H1 (cell line): ENCODE results near the gene RAB44. TPM values are rescaled to one million over a fixed set of nuclear protein-coding genes. Genes with fewer than 3 reads are reported as not detected.

Experiments used
- CTCF ChIA-PET: fragments of 300-600 bp; sonication (Branson Sonifier 250); formaldehyde crosslinking; loops from one replicate; lab custom pipeline; 2021; ENCODE audit not compliant: partially characterized antibody; lab: Charles Lee
- POLR2A ChIA-PET: fragments of 300-600 bp; sonication (Branson Sonifier 250); formaldehyde crosslinking; loops from one replicate; lab custom pipeline; 2021; ENCODE audit warnings: inconsistent platforms; ENCODE audit not compliant: partially characterized antibody; lab: Charles Lee
- DNase-seq, 2 experiments: peaks; one replicate each; pipeline versions ENCODE4 v3.0.0 to v3.0.0-alpha.2; 2010 to 2022; ENCODE audit warnings: low spot score in 2 of 2, low read depth in 1 of 2, mixed read lengths in 1 of 2
- FAIRE-seq: peaks from 2 replicates; lab custom pipeline; 2011; peaks lifted over from hg19 to GRCh38; lab: Jason Lieb, UNC
- H2AFZ ChIP-seq: 2 replicates; pipeline ENCODE4 v1.8.1; 2012; ENCODE audit warnings: low read length, inconsistent platforms
- H2AK5ac ChIP-seq: 2 replicates; pipeline ENCODE4 v1.6.1; 2013; ENCODE audit warnings: low read depth, low read length
- H2BK120ac ChIP-seq: replicated peaks from 2 replicates; pipeline ENCODE3; 2013; ENCODE audit warnings: low read depth, low read length, inconsistent platforms
- H2BK12ac ChIP-seq: 2 replicates; pipeline ENCODE4 v1.6.1; 2013; ENCODE audit warnings: low read depth, low read length
- H2BK15ac ChIP-seq: 2 replicates; pipeline ENCODE4 v1.6.1; 2013; ENCODE audit warnings: low read length
- H2BK20ac ChIP-seq: 2 replicates; pipeline ENCODE4 v1.6.1; 2013; ENCODE audit warnings: low read length
- H2BK5ac ChIP-seq: 2 replicates; pipeline ENCODE4 v1.6.1; 2013; ENCODE audit warnings: low read depth, low read length
- H3K14ac ChIP-seq: 2 replicates; pipeline ENCODE4 v1.6.1; 2013; ENCODE audit warnings: inconsistent platforms; ENCODE audit not compliant: insufficient read length
- H3K18ac ChIP-seq: 2 replicates; pipeline ENCODE4 v1.6.1; 2013; ENCODE audit warnings: low read length; ENCODE audit errors: extremely low read depth
- H3K23ac ChIP-seq: 2 replicates; pipeline ENCODE4 v1.6.1; 2013; ENCODE audit warnings: inconsistent platforms; ENCODE audit not compliant: insufficient read length
- H3K23me2 ChIP-seq: 2 replicates; pipeline ENCODE4 v1.6.1; 2013; ENCODE audit warnings: low read depth, low read length
- H3K27ac ChIP-seq: 2 replicates; pipeline ENCODE4 v1.6.1; 2011; ENCODE audit warnings: low read depth, low read length, inconsistent platforms
- H3K27me3 ChIP-seq, 4 experiments: replicated peaks in 1 of 4; 1 replicate in 1 of 4; 2 replicates in 3 of 4; pipeline versions ENCODE4 v1.6.1 to v1.8.1; 2011 to 2013; ENCODE audit warnings: low read length in 3 of 4, mild to moderate bottlenecking in 3 of 4, inconsistent platforms in 2 of 4, mixed read lengths in 2 of 4, moderate library complexity in 1 of 4; ENCODE audit not compliant: control insufficient read depth in 3 of 4, insufficient read depth in 3 of 4; ENCODE audit errors: extremely low read depth in 1 of 4
- H3K36me3 ChIP-seq, 4 experiments: 2 replicates each; pipeline versions ENCODE4 v1.6.1 to v1.8.1; 2011 to 2013; ENCODE audit warnings: mild to moderate bottlenecking in 4 of 4, low read length in 3 of 4, moderate library complexity in 2 of 4, control low read depth in 1 of 4, inconsistent platforms in 1 of 4; ENCODE audit not compliant: insufficient read depth in 4 of 4, control insufficient read depth in 2 of 4
- H3K4ac ChIP-seq: replicated peaks from 2 replicates; pipeline ENCODE3; 2013; ENCODE audit warnings: low read length, low read depth, mixed read lengths, inconsistent platforms; ENCODE audit not compliant: insufficient read length
- H3K4me1 ChIP-seq, 4 experiments: replicated peaks in 1 of 4; 1 replicate in 1 of 4; 2 replicates in 3 of 4; pipeline versions ENCODE4 v1.6.1 to v1.8.1; 2011 to 2013; ENCODE audit warnings: low read length in 3 of 4, inconsistent platforms in 2 of 4, mixed read lengths in 1 of 4; ENCODE audit not compliant: insufficient read depth in 4 of 4, control insufficient read depth in 3 of 4
- H3K4me2 ChIP-seq, 2 experiments: 2 replicates each; pipeline versions ENCODE4 v1.6.1 to v1.8.1; 2011 to 2013; ENCODE audit warnings: low read depth in 2 of 2, low read length in 2 of 2, control low read depth in 1 of 2, inconsistent platforms in 1 of 2, mild to moderate bottlenecking in 1 of 2; ENCODE audit not compliant: insufficient read depth in 1 of 2
- H3K4me3 ChIP-seq, 4 experiments: fragments of 200-600, 300-600 bp in 1 of 4; sonication (generic), shearing (Covaris generic), sonication (Bioruptor Twin) in 1 of 4; 2 replicates each; pipeline versions ENCODE4 v1.5.1 to v1.8.1; 2011 to 2016; ENCODE audit warnings: low read length in 4 of 4, low read depth in 3 of 4, control low read depth in 2 of 4, inconsistent platforms in 2 of 4, mild to moderate bottlenecking in 2 of 4, mixed read lengths in 1 of 4, moderate library complexity in 1 of 4; ENCODE audit not compliant: insufficient read depth in 2 of 4; ENCODE audit errors: extremely low read depth in 1 of 4
- H3K56ac ChIP-seq: replicated peaks from 2 replicates; pipeline ENCODE3; 2013; ENCODE audit warnings: low read depth, mild to moderate bottlenecking, mixed read lengths, low read length, inconsistent platforms; ENCODE audit not compliant: insufficient read length
- H3K79me1 ChIP-seq: 2 replicates; pipeline ENCODE4 v1.6.1; 2013; ENCODE audit warnings: low read depth, low read length, control low read depth
- H3K79me2 ChIP-seq, 2 experiments: 2 replicates each; pipeline versions ENCODE4 v1.6.1 to v1.8.1; 2012 to 2013; ENCODE audit warnings: low read length in 2 of 2, mild to moderate bottlenecking in 2 of 2, inconsistent platforms in 1 of 2; ENCODE audit not compliant: insufficient read depth in 2 of 2, control insufficient read depth in 1 of 2
- H3K9ac ChIP-seq, 4 experiments: replicated peaks in 1 of 4; 1 replicate in 1 of 4; 2 replicates in 3 of 4; pipeline versions ENCODE4 v1.6.1 to v1.8.1; 2011 to 2013; ENCODE audit warnings: low read depth in 3 of 4, low read length in 3 of 4, control low read depth in 2 of 4, mild to moderate bottlenecking in 2 of 4, moderate library complexity in 2 of 4, inconsistent platforms in 1 of 4; ENCODE audit errors: extremely low read depth in 1 of 4
- H3K9me3 ChIP-seq, 2 experiments: 2 replicates each; pipeline versions ENCODE4 v1.6.1 to v1.8.1; 2012 to 2013; ENCODE audit warnings: mild to moderate bottlenecking in 2 of 2, moderate library complexity in 2 of 2, control low read depth in 1 of 2, inconsistent platforms in 1 of 2, low read depth in 1 of 2, low read length in 1 of 2, mixed read lengths in 1 of 2; ENCODE audit not compliant: insufficient read depth in 2 of 2
- H4K20me1 ChIP-seq, 2 experiments: replicated peaks in 1 of 2; 2 replicates each; pipeline versions ENCODE3 to v1.8.1; 2011 to 2013; ENCODE audit warnings: inconsistent platforms in 2 of 2, low read length in 2 of 2, mild to moderate bottlenecking in 1 of 2; ENCODE audit not compliant: insufficient read depth in 2 of 2, control insufficient read depth in 1 of 2
- H4K5ac ChIP-seq: 2 replicates; pipeline ENCODE4 v1.6.1; 2013; ENCODE audit warnings: low read length, low read depth, mixed read lengths, inconsistent platforms; ENCODE audit not compliant: insufficient read length
- H4K8ac ChIP-seq: 2 replicates; pipeline ENCODE4 v1.8.0; 2013; ENCODE audit warnings: mild to moderate bottlenecking, moderate library complexity, low read length, inconsistent platforms; ENCODE audit not compliant: insufficient read depth; ENCODE audit errors: extremely low read depth
- H4K91ac ChIP-seq: replicated peaks from 2 replicates; pipeline ENCODE3; 2013; ENCODE audit warnings: low read length, mixed read lengths, inconsistent platforms; ENCODE audit not compliant: insufficient read length
- ATF3 ChIP-seq: IDR thresholded peaks from 2 replicates; pipeline ENCODE4 v1.6.1; 2011; ENCODE audit warnings: low read depth, mild to moderate bottlenecking, low read length; ENCODE audit not compliant: insufficient read depth
- CBX5 ChIP-seq: fragments of 300-800, 300-1000 bp; sonication (generic); IDR thresholded peaks from 2 replicates; pipeline ENCODE4 v1.7.1; 2016; ENCODE audit warnings: antibody characterized with exemption, low read length, low read depth
- CREB1 ChIP-seq: IDR thresholded peaks from 2 replicates; pipeline ENCODE4 v1.6.1; 2012; ENCODE audit warnings: inconsistent platforms
- GABPA ChIP-seq: IDR thresholded peaks from 2 replicates; pipeline ENCODE4 v1.6.1; 2011; ENCODE audit warnings: mild to moderate bottlenecking, low read length, moderate library complexity, borderline replicate concordance; ENCODE audit not compliant: insufficient read depth
- GTF2F1 ChIP-seq: IDR thresholded peaks from 2 replicates; pipeline ENCODE4 v1.6.1; 2012; ENCODE audit warnings: low read depth, low read length, improper control_type of control experiment, borderline replicate concordance
- PHF8 ChIP-seq: fragments of 200-600 bp; sonication (generic); conservative IDR thresholded peaks from 2 replicates; pipeline ENCODE4 v1.7.1; 2012; ENCODE audit warnings: low read depth, mild to moderate bottlenecking, inconsistent platforms, low read length, moderate library complexity
- RFX5 ChIP-seq: IDR thresholded peaks from 2 replicates; pipeline ENCODE4 v1.6.1; 2011; ENCODE audit warnings: low read depth, low read length, improper control_type of control experiment, borderline replicate concordance
- TAF7 ChIP-seq: optimal IDR thresholded peaks from 2 replicates; pipeline ENCODE3; 2011; ENCODE audit warnings: low read depth, mild to moderate bottlenecking, inconsistent platforms, low read length, moderate library complexity, borderline replicate concordance
- YY1 ChIP-seq: IDR thresholded peaks from 2 replicates; pipeline ENCODE4 v1.6.1; 2011; ENCODE audit warnings: low read depth, mild to moderate bottlenecking, low read length
- WGBS, 2 experiments: shearing (Covaris generic) in 1 of 2; methylation state at CpG; one replicate each; pipeline versions ENCODE4 v1.1.6 to v1.1.7; 2013 to 2015; ENCODE audit warnings: low lambda C conversion rate in 2 of 2, mixed read lengths in 2 of 2, inconsistent platforms in 1 of 2, low coverage in 1 of 2, missing lambda C conversion rate in 1 of 2; ENCODE audit not compliant: insufficient replicate concordance in 2 of 2, insufficient coverage in 1 of 2, insufficient read length in 1 of 2; ENCODE audit errors: extremely low coverage in 1 of 2, missing lambda C conversion rate in 1 of 2; 5-methylcytosine and 5-hydroxymethylcytosine counted together
- polyA plus RNA-seq, 7 experiments: library from polyadenylated mRNA; depleted of rRNA in 3 of 7; stranded (reverse) in 5 of 7; unstranded in 2 of 7; fragments of >200 nt in 5 of 7; fragments of 200-250 nt in 2 of 7; gene quantifications; 1 replicate in 5 of 7; 2 replicates in 1 of 7; 4 replicates in 1 of 7; pipeline versions ENCODE4 v1.2.1 to v1.2.3, GENCODE V29; 2011 to 2013; ENCODE audit warnings: missing spikeins in 2 of 7, mixed read lengths in 2 of 7
- total RNA-seq: library from RNA; stranded (reverse); fragmentation: NEBNext Ultra II Directional; extraction: Animal tissue kit (Norgen Biotek cat#: 25700); gene quantifications from 2 replicates; pipeline ENCODE4 v1.2.1, GENCODE V29; 2021

The RAB44 gene
- total and polyA plus RNA-seq, 2 of the 8 experiments (the other 6 are each of a cell fraction or from before 2014, with no cell fraction given) = 0.02 TPM; not detected in 1

GRCh38 chr6:36751833-36752186 lies 54.2 kb downstream of the RAB44 start:
- H4K20me1 ChIP-seq = no peaks in the 10 kb centered on the region
- no peak overlapping the region for H2BK120ac ChIP-seq
- no peak for TF ChIP-seq GTF2F1
- no peak for TF ChIP-seq CBX5
- TF ChIP-seq TAF7 = no peak
- TF ChIP-seq YY1 = no peak
- TF ChIP-seq CREB1 = no peak
- TF ChIP-seq RFX5 = no peak
- no peak for TF ChIP-seq GABPA
- no peak for TF ChIP-seq ATF3
- no peak for TF ChIP-seq PHF8
- TF ChIP-seq, all 59 proteins: peak for 0
- Histone ChIP-seq H2AK5ac (no peak overlapping the region), H3K4me1 (peaks cover 0 to 2% (median 0%) of the 10 kb centered on the region in 4 experiments; a peak in 2 of 7 replicates), H3K9me3 (0 out of 4 replicates have a peak, but pooled peaks cover 0 to 3% of the 10 kb centered on the region in 2 experiments), H3K4me2 (no peak overlapping the region), H2BK15ac (no peak overlapping the region), H3K79me1 (no peaks in the 10 kb centered on the region), H3K56ac (no peak overlapping the region), H4K5ac (no peak overlapping the region), H3K4ac (no peak overlapping the region), H2BK12ac (no peak overlapping the region), H4K8ac (no peak overlapping the region), H3K18ac (no peak overlapping the region), H3K36me3 (no peaks in the 10 kb centered on the region), H2BK20ac (no peak overlapping the region), H3K9ac (no peak overlapping the region), H3K27me3 (no peaks in the 10 kb centered on the region; a peak in 1 of 7 replicates), H2AFZ (no peak overlapping the region), H3K27ac (no peak overlapping the region), H3K4me3 (no peak overlapping the region), H3K14ac (no peak overlapping the region), H4K91ac (no peak overlapping the region), H2BK5ac (no peak overlapping the region), H3K79me2 (no peaks in the 10 kb centered on the region), H3K23ac (no peak overlapping the region), H3K23me2 (no peaks in the 10 kb centered on the region)
- ChIA-PET POLR2A (no interaction called here), CTCF (interaction anchor here (0.6 to 6.9 kb wide), 6 partner anchors 8 to 136 kb away, joined by 3 to 51 read pairs (median 5); no protein-coding TSS in a partner anchor)
- DNase-seq = no peak
- FAIRE-seq = no peak
- 38% methylated on average over 1 of the region's 1 CpG; no CpG with 5 or more reads in 1 of the 2 experiments for WGBS, 2 experiments
